GM21529 (cell line): ENCODE data around the gene DNHD1.

Source experiments
- ATAC-seq: cut with Tn5 transposase; IDR thresholded peaks from one replicate; pipeline ENCODE4 v1.9.1; 2021; ENCODE audit not compliant: unreplicated experiment

DNHD1 gene, protein sequence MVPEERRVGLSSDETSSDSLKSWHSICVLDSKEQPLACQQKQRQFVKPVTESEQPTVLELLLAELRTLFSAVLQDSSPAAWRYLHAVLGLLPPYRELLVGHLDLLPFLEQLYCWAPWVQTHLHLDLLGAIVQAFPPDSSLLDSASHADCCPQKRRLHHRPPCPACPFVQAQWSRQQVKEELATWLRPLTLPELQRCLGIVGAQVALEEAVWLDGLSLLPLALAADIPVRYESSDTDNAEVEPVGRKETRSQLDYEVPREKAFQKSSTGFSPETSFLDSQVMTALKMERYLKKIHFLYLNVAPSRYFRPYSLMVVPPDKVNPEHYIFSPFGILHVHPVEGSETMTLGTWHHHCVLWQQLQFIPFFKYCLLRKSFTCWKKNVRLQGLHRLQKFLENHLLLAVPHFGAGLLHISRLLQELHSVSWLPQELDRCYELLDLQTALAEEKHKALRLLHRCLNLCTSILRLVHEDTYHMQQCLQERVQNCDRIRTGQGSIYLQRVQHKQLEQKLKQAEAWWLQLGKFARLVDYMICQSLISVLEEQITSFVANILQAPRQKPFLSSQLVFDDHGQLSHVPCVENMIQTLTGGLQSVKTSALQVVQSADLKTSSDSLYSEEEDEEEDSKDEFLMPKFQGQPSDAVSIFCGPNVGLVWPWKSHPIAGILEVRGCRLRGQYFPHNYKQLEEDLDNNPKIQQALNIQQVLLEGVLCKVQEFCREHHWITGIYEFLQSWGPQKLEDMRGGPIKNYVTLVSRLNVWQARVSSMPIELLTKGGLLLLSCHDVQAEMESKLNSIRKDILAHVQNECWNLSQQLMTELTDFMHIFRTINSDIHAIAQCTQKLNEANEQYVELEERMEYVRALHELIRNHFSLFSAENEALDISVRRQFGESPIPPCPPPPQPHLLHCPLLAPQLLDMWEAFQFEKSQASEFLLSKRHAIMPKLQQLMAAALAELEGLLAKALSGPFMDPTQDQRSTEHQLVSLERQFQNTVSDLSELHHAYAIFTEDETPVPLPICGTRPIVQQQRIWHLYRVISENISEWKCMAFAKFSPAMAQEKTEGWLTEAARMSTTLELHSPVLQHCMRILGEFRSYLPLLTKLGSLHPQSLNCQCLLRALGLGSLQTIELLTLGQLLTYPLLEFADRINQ (N-terminal part only)

DNA sequence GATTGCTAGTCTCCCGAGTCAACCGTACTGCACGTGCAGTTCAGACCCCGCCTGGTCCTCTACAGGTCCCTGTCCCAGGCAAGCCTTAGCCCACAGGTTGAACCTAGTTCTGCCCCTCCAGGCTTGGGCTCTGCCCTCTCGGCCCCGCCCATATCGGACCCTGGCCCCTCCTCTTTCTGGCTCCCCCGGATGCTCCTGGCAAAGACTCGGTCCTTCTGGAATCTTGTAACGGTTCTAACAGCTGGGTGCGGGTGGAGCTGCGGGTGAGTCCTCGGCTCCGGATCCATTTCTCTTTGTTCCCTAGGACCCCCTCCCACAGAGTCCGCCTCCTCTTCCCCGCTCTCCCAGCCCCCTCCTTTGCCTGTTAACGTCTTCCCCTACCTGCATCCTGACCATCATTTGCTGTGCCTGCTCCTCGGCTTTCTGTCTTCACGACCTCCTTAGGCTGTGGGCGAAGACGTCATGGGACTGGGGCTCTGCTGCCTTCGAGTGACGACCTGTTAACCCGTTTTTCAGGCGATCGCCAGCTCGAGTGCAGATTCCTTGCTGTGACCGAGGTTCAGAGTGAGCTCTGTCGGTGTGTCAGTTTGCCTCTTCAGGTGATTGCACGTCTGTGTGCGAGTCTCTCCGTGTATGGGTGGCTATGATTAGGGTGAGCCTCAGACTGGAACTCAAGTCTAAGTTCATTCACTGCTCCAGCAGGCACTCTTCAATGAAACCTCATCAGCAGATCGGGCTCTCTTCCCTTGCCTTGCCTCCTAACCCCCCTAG lies at the start of gene DNHD1:
Gene DNHD1 (plus strand): TSS at position 212 of the 771 bp plus-strand sequence. CDS start 936 bp downstream, outside the sequence.
- no peak for ATAC-seq

DNA sequence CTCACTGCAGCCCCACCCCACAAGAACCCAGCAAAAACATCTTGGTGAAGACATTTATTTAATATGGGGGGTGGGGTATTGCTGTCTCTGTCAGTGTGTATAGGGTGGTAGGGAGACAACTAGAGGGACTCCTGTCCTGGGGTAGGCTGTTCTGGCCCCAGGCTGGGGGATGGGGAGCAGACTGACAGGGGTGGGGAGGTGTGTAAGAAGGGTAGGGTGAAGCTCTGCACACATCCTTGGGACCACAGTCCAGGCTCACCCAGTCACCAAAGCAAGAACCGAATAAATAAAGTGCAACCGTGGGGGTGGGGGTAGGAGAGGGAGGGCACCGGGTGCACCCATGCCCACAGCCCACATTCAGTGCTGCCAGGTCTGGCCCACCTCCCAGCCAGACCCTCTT lies 48.5 kb upstream of the DNHD1 start:
- ATAC-seq = no peak

DNA sequence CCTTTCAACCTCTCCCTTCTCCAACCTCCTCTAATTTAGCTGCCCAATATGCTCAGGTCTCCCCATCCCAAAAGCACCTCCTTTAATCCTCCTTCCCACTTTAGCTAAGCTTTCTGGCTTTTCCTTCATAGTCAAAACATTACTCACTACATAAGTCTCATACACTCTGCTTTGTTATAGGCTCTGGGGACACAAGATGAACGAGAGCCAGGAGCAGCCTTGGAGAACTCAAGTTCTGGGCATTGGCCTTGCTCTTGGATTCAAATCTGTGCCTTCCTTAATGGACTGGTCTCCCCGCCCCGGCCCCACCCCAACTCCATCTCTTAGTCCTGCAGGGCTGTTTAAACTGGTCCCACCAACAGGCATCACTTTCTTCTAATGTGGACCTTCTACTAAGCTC lies 44.9 kb upstream of the DNHD1 start:
- ATAC-seq = no peak

DNA sequence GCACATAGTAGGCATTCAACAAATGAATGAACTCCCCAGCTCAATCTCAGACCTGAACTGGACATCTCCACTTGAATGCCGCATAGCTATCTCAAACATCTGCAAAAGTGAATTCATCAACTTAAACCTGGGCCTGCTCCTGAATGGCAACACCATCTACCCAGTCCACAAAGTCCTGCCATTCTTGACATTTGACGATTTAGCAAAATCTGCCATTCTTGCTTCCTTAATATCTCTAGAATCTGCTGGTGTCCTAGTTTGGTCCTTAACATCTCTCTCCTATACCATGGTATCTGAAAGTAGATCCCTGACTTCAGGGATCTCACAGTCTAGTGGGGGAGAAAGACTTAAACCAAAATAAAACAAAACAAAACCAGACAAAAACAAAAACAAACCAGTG lies 43.9 kb upstream of the DNHD1 start:
- ATAC-seq = no peak

DNA sequence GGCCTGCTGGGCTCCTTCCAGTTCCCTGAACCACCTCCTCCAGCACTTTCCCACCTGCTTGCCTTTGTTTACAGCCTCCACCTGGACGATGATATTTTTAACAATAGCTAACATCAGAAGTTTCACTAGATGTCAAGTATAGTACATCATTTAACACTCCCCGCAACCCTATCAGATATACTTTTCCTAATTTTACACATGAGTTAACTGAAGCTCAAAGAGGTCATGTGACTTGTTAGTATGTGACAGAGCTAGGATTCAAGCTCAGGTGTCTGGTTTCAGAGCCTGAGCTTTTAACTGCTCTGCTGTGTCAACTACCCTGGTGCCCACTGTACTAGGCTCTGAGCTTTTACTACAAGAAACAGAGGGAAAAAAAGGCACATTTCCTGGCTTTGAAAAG lies 42.0 kb upstream of the DNHD1 start:
- ATAC-seq = no peak

DNA sequence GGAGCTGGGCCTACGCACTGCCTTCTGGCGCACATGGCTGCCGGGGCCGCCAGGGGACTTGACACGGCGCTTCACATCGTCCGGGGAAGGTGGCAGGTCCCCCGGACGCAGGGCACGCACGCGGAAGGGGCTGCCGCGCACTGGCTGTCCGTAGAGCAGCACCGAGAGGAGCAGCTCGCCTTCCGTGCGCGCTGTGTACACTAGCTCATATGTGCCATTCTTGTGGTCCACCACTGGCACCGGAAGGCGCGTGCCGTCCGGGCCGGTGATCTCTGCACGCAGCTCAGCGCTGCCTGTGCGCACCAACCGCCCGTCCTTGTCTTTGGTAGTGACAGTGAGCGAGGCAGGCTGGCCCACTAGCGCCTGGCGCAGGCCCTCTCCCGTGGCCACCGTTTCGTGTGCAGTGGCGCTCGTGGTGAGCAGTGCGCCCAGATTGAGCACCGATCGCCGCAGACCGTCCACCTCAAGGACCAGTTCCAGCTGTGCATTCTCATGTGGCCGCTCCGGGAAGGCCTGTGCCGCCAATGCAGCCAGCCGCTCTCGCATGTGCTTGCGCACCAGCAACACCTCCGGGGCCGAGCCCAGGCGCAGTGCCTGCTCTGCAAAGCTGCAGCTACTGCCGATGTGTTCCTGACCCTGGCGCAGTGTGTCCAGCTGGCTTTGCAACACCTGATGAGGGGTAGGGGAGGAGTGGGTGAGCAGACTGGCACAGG lies 40.6 kb upstream of the DNHD1 start:
- ATAC-seq = no peak

DNA sequence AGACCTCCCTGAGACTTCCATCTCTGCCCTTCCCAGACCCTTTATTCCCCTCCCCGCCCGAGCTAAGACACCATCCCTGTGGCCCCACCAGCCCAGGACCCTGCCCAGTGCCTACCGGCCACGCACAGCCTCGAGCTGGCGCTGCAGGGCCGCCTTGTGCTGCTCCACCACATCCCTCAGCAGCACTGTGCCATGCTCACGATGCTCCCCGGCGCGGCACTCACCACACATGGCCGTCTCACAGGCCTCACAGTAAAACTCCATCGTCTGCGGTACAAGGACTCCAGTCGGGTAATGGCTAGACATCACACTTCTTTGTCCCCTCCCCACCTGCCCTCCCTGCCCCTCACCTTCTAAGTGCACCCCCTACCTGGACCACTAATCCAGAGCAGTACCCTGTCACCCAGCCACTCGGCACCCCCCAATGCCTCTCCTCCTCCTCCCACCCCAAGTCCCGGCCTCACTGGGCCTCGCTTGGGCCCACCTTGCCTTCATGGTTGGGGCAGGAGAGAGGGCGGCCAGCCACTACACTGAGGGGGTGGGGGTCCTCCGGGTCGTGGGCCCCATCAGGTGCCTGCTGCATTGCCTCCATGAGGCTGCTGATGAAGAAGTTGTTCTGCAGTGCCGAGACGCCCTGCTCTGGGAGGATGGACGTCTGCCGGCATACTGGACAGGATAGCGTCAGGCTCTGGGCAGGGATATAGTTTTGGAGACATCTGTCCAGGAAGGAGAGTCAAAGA lies 39.3 kb upstream of the DNHD1 start:
- ATAC-seq = no peak

DNA sequence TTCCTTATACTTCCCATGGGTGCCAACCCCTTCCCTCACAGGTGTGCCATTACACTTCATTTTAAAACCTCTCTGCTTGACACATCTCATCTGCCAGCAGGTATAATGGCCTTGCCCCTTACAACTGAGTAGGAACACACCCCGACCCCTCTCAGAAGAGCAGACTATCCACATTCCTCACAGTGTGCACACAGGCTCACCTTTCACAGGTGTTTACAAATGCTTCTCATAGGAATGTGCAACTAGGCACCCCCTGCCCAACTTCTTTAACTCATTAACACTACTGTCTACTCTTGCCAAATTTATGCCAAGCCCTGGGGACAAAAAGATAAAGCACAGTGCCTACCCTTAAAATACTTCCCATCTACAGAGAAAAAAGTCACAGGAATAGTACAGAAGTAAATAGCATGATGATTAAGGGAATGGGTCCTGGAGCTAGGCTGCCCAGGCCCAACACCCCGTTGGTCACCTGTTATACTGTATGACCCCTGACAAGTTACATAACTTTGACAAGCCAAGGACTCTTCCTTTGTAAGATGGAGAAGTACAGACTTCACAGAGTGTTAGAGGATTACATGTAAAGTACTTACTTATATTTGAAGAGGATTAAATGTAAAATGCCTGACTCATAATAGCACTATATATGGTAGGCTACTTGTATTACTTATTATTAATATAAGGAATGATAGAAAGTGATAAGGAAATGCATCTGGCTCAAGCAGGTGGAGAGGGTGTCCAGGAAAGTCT lies 38.6 kb upstream of the DNHD1 start:
- no peak for ATAC-seq

DNA sequence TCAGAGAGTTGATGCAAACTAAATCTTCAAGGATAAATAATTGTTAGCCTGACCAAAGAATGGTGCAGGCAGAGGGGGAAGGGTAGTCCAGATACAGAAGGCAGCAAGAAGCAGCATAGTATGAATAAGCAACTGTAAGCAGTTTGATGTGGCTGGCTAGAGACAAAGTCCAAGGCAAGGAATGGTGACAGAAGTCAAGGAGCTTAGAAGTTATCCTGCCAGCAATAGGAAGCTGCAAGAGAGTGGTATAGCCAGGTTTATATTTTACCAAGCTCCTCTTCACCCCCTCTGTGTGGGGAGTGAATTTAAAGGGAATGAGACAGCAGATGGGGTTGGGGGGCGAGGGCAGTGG lies 38.0 kb upstream of the DNHD1 start:
- no peak for ATAC-seq

DNA sequence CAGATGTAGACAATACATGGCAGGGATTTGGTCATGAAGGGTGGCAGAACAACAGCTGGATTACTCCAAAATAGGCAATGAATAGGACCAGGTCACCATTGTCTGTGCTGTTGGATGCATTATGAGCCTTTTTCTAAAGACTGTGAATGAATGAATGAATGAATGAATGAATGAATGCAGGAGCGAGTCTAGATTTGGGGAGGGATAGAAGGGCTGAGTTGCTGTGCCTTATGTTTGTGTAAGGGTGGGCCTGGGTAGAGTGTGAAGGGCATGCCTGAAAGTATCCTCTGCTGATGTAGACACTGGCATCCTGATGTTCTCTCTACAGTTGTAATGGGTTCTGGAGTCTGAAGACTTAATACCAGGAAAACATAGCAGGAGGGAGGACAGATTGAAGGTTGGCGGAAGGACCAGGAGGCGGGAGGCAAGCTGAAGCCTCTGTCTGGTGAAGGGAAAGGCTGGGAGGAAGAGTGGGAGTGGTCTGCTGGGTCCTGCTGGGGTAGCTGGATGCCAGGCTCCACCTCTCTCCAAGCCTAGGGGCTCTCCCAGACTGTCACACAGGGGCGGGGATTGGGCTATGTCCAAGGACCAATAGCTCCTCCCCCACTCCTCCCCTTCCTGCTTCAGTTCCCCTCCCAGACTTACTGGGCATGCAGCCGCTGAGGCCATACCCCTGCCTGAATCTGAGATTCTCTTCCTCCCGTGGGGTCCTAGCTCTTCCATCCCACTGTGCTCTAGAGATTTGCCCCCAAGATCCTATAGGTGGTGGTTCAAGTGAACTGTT lies 28.2 kb upstream of the DNHD1 start:
- ATAC-seq = peak; percentile 66

DNA sequence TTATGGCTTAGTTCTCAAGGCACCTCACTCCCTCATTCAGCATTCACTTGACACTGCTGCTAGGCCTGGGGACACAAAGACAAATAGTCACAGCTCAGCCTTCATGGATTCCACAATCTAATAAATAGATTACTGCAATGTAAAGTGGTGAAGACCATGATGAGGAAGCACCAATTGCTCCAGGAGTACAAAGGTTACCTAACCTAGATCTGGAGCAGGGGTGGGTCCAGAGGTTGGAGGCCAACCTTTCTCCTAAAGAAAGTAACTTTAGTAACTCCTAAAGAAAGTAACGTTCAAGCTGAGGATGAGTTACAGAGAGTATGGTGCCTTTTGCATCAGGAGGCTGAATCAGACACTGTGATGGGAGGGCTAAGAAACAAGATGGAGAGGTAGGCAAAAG lies 27.5 kb upstream of the DNHD1 start:
- no peak for ATAC-seq

DNA sequence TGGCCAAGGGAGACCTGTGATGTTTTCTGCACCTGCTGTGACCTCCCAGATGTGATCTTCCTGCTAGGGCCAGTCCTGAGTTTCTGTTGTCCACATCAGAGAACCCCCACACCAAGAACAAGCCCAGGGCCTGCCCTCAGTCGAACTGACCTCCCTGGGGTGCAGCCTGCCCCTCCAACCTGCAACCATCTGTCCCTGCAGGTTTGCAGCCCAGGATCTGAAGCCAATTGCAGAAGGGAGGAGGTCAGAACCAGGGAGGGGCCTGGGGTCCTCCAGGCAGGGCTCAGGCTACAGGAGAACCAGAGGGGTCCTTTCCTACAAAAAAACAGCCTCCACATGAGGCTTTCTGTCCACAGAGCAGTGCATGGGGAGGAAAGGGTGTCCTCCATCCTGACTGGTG lies 24.1 kb upstream of the DNHD1 start:
- no peak for ATAC-seq

DNA sequence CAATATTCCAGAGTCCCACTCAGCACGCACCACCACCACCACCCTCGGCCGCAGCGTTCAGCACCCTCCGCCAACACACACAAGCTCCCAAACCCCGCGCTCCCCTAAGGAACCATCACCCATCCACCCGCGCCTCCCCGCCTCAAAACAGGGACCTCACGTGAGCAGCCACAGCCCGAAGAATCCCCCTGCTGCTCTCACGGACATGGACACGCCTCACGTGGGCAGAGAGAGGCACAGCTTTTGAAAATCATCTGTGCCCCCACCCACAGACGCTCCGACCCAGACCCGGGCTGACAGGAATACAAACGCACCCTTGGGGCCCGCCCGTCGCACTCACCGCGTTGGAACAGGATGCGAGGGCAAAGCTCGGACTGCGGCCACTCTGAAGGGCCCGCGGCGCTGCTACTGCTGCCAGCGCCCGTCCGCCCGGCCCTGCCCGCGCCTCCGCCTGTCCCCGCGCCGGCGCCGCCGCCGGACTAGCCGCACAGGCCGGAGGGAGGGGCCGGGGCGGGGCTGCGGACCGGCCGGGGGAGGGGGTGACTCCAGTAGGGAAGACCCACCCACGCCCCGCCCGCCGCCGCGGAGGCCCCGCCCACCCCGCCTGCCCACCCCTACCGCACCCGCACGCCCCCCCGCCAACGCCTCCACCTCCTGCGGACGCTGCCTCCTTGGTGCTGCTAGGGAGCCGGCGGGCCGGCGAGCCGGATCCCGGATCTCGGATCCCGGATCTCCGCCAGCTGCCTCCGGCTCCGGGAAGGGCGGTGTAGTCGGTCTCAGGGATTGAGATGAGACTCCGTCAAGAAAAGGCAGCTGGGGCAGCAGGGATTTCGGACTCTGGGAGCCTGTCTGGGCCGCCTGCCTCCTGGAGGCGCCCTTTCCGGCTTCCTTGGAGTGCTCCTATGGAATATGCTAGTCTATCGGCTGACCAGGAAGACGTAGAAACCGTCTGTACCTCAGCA lies 23.3 kb upstream of the DNHD1 start, which contains the start of gene TRIM3:
Gene TRIM3 (minus strand): TSS at position 491 of the 962 bp plus-strand sequence. CDS start 8,246 bp downstream, outside the sequence.
- peak; percentile 63 for ATAC-seq

DNA sequence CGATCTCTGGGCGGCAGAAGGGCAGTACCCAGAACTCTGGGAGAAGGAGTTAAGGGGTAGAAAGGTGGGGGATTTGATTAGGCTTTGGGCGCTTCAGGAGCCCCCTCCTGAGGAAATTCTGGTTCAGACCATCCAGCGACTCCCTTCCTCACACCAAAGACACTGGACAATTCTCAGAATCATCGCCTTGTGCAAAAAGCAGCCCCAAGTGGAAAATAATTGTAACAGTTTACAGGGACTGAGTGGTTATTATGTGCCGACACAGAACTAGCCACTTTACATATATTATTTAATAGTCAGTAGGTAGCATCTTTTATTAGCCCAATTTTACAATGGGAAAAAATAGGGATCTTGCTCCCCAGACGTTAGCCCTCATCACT lies 22.7 kb upstream of the DNHD1 start:
- ATAC-seq = no peak

DNA sequence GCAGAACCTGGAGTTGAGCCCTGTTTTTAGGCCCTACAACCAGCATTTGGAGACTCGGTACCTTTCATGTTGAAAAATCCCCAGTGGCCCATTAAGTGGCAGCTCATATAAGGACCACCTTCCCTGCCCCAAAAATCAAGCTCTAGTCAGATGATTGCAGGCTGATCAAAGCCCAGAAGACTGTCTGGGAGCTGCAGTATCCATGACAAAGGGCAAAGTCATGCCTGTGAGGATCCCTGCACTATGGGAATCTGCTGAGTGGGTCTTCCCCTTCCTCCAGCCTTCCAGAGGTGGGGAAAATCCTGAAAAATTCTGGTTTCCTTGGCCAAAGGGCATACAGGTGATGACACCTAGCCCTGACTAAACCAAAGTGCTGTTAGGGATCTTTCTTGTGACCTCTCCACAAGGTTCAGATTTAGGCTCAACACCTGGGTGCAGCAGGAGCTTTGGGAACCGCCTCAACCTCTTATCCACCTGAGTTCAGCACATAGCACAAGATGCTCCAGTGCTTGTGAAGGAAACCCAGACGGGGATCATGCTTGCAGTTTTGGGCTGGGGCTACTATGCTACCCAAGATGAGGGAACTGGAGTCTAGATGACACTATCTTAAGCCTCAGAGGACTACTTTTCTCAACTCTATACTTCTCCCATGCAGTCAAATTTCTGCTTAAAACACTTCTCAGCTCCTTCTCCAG lies 22.1 kb upstream of the DNHD1 start:
- ATAC-seq = no peak

DNA sequence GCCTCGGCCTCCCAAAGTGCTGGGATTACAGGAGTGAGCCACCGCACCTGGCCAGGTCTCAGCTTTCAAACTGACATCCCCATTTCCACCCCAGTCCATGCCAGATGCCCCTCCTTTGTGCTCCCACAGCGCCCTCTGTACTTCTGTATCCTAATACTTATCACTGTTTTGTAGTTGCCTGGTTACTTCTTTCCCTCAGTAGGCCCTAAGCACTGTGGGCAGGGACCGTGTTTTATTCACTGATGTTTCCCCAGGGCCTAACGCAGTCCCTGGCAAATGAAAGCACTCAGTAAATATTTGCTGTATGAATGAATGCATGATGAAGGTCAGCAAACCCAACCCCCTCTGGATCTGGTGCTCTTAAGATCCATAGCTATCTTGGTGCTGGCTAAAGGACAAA lies 21.1 kb upstream of the DNHD1 start:
- ATAC-seq = no peak
